HK-2 (cell line): ENCODE data around the gene TMEM131L.
"Not testable (repeated sequence)": the region's sequence is repeated elsewhere in the genome, so short reads cannot be mapped to it uniquely, and the experiment has no call there.

ENCODE experiments used
- DNase-seq: peaks from one replicate; pipeline ENCODE4 v3.0.0-alpha.2; 2018; ENCODE audit not compliant: unreplicated experiment

The TMEM131L gene

GRCh38 chr4:153466081-153466948 lies at the start of gene TMEM131L:
Gene TMEM131L (plus strand): TSS chr4:153466360. CDS start chr4:153466398, 38 bp downstream.
- DNase-seq = peak; percentile 78

GRCh38 chr4:153416456-153416855 lies 49.7 kb upstream of the TMEM131L start:
- DNase-seq = not testable (repeated sequence)

GRCh38 chr4:153418121-153418520 lies 48.0 kb upstream of the TMEM131L start:
- no peak for DNase-seq

GRCh38 chr4:153418558-153418957 lies 47.6 kb upstream of the TMEM131L start:
- DNase-seq = no peak

- DNase-seq = no peak
Observed at GRCh38 chr4:153419029-153419428, 47.1 kb upstream of the TMEM131L start.

- DNase-seq = no peak
Observed at GRCh38 chr4:153419673-153420278, 46.4 kb upstream of the TMEM131L start.

- no peak for DNase-seq
Observed at GRCh38 chr4:153420361-153420760, 45.8 kb upstream of the TMEM131L start.

GRCh38 chr4:153421941-153422340 lies 44.2 kb upstream of the TMEM131L start:
- DNase-seq = no peak

GRCh38 chr4:153426207-153426885 lies 39.8 kb upstream of the TMEM131L start:
- DNase-seq = no peak

- no peak for DNase-seq
Observed at GRCh38 chr4:153427363-153428071, 38.6 kb upstream of the TMEM131L start.

GRCh38 chr4:153428941-153429475 lies 37.2 kb upstream of the TMEM131L start:
- no peak for DNase-seq

GRCh38 chr4:153432965-153433753 lies 33.0 kb upstream of the TMEM131L start:
- peak; percentile 15 for DNase-seq

GRCh38 chr4:153433754-153434105 lies 32.4 kb upstream of the TMEM131L start:
- DNase-seq = no peak

GRCh38 chr4:153434190-153434589 lies 32.0 kb upstream of the TMEM131L start:
- no peak for DNase-seq

GRCh38 chr4:153438916-153439756 lies 27.0 kb upstream of the TMEM131L start:
- DNase-seq = no peak

- DNase-seq = no peak
Observed at GRCh38 chr4:153439831-153440230, 26.3 kb upstream of the TMEM131L start.

GRCh38 chr4:153440475-153440874 lies 25.7 kb upstream of the TMEM131L start:
- DNase-seq = no peak

GRCh38 chr4:153447175-153447905 lies 18.8 kb upstream of the TMEM131L start:
- no peak for DNase-seq

- no peak for DNase-seq
Observed at GRCh38 chr4:153448003-153448731, 18.0 kb upstream of the TMEM131L start.
